NCI-H1694 treated with DMSO at 0.1 percent for 48 hours (cell line): ENCODE data around the gene CDK14.
A peak's percentile ranks its signal among the peaks of the same experiment; 100 is the strongest.

Experiments
- DNase-seq: peaks from one replicate; lab custom pipeline; 2025; lab: John Stamatoyannopoulos, UW

CDK14 gene

DNA sequence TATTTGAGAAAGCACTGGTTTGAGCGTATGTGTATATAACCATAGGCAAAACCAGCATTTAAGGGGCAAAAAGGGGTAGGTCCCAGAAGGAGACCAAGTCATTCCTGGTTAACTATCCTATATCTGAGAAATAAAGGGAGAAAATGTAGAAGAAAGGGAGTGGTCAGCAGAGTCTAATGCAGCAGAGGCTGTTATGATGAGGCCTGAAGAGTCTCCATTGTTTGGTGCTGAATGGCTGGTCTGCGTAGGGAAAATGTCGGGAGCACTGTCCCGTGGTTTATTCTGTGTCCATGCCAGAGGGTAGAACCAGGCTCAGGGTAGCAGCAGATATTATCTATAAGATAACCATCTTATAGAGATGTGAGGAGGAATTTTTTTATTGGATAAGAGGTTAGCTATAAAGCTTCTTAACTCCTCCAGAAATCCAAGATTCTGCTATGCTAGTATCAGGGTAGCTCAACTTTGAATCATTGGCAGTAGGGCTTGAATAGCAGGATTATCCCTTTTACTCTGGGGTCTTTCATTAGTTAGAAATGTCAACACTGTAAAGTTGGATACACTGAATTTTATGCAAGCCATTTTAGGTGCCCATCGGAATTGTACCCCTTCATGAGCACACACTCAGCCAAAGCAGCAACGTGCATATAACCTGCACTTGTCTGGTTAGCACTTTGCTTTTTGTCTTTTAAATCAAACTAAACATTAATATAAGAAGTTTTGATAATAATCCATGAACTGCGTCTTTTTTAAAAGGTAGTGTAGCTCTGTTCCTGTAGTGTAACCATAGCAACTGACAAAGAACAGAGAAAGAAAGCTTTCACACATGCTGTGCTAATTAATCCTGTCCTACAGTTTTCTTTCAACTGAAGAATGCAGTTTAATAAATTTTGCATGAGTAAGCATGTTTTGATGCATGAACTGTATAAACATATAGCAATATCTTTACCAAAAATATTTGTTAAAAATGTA lies 356.1 kb downstream of the CDK14 start:
- peak; percentile 15 for DNase-seq

DNA sequence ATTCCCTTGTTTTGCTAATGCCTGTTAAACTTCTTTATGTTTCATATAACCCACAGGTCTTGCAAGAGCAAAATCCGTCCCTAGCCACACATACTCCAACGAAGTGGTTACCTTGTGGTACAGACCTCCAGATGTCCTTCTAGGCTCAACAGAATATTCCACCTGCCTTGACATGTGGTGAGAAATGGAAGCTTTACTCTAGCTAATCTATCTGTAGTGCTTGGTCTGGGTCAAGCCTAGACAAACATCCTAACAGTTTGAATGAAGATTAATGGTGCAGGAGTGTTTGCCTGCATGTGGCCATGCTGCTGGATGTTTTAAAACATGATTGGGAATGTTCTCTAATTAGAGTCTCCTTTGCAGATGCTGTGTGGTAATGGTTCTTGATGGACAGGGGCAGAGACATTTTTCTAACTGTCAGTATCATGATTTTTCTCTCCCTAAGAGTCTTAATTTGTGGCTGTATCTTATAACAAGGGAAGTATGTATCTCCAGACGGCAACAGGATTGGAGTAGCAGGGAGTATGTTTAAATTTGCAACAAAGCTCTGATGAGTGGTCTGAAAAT lies 359.6 kb downstream of the CDK14 start:
- peak; percentile 97 for DNase-seq

DNA sequence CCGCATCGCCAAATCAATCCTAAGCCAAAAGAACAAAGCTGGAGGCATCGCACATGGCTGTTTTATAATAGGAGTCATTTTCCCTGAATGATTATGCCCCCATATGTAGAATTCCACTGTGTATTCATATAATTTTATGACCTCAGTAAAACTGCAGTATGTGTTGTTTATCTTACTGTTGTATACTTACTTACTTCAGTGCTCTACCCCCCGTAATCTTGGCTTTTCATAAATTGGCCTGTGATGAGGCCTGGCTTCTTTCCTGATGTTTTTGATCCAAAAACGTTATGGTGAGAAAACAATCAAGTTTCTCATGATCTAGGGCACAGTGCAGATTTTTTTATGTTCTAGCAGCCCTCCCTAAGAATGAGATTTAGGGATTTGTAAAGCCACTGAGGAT lies 361.8 kb downstream of the CDK14 start:
- DNase-seq, result no peak

DNA sequence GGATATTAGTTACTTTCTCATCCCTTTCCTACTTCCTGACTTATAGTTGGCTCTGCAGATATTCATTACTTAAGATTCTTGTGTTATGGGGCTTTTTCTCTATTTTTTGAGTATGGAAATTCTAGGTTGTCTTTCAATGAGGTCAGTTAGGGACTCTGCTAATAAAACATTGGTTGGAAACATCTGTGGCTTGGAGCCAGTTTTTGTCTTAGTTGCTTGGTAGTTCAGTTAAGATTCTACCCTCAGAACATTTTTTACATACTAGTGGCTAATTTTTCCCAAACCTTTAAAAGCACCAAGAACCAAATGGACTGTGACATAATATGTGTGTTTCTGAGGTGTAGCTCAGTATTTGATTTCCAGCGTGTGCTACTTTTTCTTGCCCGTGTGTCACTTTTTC lies 362.5 kb downstream of the CDK14 start:
- DNase-seq, result no peak

DNA sequence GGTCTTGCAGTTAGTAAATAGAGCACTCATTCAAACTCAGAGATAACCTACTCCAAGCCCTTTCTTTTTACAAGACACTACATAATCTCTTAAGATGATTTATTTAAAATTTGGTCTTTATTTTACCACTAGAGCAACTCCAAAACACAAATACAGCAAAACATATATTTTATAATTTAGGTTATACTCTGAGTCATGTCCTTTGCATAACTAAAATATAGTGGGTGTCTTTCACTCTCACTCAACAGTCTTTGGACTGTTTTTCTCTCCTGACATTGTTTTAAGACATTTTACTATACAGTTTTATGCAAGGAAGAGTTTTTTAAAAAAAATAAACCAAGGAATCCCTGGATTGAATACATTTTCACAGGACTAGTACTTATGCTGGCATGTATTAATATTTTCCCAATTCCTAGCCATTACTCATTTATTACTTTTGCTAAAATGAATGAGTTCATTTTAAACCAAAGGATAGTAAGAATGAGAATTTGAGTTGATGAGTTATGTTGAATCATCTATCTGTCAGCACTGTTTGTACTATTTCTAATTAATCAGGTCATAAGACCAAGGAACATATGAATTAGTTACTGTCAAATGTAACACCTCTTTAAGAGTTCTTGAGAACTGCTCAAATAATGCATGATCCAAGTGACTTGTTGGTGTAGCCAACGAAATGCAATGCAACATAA lies 365.1 kb downstream of the CDK14 start:
- no peak for DNase-seq

DNA sequence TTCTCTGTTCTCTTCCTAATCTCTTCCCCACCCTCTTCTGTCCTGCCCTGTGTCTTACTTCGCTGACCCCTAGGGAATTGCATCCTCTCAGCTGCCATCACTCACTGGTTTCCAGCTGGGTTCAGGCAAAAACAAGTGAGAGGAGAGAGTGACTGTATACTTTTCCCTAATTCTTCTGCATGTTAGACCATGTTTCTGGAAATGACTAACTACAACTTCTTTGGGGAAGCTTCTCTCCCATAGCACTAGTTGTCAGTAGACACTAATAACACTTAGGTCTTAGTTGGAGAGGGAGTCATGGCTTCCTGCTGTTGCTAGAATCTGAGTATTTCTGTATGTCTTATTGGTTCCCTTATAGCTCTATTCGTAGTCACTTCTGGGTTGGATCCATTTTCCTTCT lies 369.1 kb downstream of the CDK14 start:
- no peak for DNase-seq

DNA sequence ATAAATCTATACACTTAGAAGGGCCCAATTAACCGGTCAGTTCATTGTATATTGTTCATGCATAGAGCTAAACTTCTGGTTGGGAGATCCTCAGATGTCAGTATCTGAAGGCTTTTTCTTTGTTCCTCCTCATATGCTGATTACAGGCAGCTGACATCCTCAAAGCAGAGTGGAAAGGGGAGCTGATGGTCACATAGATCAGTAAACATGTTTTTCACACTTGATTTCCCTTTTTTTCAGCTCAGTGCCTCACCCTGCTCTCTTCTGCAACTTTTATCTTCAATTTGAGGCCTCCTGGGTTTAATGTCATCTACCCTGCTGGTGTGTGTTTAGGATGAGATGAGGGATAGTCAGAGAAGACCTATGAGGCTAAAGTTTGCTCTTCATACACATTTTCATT lies 370.2 kb downstream of the CDK14 start:
- DNase-seq, result no peak

DNA sequence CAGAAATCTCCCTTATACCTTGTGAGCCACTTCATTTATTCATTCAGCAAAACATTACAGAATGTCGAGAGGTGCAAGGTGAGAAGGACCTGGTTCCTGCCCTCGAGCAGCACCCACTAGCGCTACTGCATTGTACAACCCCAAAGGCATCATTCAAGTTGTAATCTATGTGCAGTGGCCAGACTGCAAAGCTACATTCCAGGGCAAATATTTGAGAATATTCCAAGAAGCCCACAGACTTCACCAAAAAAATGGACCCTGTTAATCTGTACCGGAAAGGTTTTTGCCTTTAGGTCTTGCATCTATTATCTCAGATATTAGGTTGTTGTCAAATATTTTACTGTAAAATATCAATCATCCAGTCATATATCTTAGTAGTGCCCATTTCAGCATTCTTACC lies 372.8 kb downstream of the CDK14 start:
- DNase-seq, result no peak

DNA sequence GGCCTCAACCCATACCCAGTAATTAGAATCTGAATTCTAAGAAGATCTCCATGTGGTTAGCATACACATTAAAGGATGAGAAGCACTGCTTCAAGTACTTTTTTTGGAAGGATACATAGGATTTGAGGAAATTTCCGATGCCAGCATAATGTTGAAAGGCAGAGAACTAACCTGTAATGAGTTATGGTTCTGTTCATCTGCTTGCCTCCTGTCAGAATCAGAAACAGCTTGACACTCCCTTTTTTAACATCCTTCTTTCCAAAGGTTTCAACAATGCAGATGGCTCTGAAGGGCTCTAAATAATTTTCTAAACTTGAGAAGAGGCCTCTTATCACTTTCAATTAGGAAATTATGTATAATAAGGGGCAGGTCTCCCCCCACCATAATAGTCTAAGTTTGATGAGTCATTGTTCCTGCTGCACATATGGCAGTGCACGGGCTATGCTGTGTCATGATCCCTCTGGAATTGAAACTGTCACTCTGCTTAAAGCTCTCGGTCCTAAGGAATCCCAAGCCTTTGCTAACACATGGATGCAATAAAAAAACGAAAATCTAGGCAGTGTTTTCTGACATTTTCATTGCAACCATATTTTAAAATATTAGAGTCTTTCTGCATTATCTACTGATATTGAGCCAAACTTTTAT lies 376.9 kb downstream of the CDK14 start:
- DNase-seq, result peak; percentile 75

DNA sequence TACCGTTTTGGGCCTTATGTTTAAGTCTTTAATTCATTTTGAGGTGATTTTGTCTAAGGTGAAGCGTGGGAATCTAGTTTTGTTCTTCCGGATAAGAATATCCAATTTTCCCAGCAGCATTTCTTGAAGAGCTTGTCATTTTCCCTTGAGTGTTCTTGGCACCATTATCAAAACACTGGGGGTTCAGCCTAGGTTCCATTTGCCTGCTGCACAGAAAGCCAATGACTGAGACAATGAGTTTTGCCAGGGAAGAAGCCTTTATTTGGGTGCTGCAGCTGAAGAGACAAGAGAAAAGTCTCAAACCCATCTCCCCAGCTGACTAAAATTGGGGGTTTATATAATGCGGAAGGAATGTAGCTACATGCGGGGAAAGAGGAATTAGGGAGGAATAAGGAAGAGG lies 380.9 kb downstream of the CDK14 start:
- no peak for DNase-seq

DNA sequence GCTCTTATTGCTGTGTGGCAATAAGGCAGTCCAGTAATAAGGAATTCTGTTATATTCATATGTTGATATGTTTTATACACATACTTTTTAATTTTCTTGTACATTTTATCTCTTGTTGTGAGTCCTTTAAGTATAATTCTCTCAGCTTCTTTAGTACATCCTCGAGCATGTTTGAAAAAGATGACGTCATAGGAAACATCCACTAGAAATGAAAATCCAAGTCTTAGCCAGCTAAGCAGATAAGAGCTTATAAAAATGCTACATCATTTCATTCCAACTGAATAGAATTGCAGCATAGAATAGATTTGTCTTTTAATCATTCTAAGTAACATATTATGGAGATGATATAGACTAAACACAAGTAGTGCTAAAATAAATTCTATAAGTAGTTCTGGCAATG lies 384.4 kb downstream of the CDK14 start:
- no peak for DNase-seq

DNA sequence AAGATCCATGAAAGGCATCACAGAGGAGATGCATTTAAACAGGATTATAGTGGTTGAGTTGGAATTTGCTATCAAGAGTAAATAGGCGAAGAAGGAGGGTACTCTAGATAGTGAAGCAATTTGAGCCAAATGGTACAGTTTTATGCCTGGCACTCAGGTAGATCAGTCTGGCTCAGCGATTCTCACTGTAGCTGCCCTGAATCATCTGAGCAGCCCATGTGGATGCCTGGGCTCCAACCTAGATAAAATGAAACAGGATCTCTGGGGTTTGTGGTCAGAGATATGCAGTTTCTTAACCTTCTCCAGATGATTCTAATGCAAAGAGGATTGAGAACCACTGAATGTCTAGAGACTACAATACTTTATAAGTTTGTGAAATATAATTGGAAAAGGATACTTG lies 386.1 kb downstream of the CDK14 start:
- DNase-seq, result no peak

DNA sequence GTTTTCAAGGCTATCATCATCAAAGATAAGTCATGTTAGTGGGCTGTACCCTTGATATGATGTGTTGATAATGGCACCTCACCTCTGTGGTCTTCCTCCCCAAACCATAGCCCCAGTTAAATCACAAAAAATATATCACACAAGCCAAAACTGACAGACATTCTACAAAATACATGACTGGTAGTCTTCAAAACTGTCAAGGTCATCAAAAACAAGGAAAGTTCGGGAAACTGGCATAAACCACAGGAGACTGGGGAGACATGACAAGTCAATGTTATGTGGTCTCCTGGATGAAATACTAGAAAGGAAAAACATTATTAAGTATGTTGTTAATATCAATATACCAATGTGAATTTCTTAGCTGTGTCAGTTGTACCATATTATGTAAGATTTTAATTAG lies 388.6 kb downstream of the CDK14 start:
- no peak for DNase-seq

DNA sequence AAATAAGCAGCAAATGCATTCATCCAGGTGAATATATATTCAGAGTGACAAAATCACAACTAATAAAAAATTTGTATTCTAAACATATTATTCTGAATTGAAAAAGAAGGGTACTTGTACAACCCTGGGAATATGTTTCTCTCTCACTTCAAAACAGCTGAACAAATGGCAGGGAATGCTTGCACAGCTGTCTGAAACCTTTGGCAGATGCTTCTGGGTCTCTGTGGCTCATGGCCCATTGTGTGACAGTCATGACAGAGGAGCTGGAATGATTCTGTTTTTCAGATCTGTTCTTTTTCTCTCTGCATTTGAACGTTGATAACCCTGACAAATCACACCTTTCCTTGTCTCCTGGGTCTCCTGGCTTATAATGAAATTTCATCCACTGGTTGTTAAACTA lies 392.4 kb downstream of the CDK14 start:
- peak; percentile 92 for DNase-seq

DNA sequence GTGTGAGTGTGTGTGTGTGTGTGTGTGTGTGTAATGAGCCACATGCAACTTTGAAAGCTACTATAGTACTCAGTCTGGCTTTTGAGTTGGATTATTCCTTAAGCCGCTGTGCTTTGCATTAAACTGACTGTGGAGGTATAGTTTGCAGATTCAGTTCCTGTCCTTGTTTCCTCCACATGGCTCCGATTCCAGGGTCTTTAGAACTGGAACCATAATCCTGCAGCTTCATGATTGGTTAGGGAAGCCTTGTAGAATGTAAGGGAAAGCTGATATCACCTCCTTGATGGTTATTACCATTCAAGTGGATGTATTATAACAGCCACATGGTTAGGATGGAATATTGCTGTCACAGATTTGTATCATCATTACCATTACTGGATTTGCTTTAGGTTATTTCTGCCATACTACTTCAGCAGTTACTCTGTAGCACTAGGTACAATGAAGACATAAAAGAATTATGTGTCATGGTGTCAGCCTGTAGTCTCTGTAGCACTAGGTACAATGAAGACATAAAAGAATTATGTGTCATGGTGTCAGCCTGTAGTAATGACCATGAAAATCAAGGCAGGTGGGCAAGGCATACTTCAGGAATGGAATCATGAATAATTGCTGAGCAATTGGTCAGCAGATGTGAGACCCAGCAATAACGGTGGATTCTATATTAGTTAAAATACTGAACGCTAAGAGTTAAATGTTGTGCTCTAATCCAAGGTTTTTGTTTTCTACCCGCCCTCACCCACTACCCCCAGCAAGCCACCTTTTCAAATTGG lies 393.1 kb downstream of the CDK14 start:
- no peak for DNase-seq

DNA sequence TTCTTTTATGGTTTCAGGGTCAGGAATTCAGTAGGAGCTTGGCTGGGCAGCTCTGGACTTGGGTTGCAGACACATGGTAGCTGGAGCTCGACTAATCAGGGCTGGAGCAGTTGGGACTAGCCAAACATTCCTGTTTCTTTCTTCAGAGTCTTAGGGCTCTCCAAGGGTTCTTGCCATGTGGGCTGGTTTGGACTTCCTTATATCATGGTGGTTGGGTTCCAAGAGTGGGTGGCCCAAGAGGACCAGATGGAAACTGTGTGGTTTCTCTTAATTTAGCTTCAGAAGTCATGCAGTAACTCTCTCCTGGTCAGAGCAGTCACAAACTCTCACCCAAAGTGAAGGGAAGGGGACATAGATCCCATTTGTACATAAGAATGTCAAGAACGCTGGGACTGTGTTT lies 398.0 kb downstream of the CDK14 start:
- no peak for DNase-seq

DNA sequence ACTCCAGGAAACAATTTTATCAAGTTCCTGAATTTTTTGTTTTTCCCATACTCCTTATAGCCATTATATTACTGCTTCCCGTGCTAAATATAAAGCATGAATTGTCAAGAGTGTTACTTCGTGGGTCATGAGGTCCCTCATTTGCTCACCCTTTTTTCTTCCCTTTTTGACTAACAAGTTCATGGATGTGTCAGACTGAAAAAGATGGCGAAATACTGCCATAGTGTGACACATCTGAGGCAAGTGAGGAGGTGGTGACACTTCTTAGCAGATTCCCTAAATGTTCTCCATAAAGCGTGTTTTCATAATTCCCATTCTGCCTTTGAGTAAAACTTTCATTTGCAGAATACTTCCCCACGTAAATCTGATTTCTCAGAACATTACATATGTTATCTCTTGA lies 398.5 kb downstream of the CDK14 start:
- no peak for DNase-seq

DNA sequence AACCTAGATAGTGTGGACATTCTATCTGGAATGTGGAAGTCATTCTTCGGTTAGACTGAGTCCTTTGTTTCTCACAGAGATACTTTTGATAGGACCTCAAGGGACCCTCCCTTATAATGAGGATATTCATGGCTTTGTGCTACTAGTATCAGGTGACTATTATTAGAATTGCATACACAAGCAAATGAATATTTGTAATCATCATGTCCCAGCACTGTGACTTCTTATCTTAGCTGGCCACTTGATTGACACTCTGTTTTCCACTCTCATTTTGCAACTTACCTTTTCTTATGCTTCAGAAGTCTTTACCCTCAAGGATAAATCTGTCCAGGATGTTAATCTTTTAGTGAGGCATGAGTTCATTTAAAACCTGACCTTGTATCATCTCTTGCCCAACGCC lies 399.9 kb downstream of the CDK14 start:
- DNase-seq, result no peak

DNA sequence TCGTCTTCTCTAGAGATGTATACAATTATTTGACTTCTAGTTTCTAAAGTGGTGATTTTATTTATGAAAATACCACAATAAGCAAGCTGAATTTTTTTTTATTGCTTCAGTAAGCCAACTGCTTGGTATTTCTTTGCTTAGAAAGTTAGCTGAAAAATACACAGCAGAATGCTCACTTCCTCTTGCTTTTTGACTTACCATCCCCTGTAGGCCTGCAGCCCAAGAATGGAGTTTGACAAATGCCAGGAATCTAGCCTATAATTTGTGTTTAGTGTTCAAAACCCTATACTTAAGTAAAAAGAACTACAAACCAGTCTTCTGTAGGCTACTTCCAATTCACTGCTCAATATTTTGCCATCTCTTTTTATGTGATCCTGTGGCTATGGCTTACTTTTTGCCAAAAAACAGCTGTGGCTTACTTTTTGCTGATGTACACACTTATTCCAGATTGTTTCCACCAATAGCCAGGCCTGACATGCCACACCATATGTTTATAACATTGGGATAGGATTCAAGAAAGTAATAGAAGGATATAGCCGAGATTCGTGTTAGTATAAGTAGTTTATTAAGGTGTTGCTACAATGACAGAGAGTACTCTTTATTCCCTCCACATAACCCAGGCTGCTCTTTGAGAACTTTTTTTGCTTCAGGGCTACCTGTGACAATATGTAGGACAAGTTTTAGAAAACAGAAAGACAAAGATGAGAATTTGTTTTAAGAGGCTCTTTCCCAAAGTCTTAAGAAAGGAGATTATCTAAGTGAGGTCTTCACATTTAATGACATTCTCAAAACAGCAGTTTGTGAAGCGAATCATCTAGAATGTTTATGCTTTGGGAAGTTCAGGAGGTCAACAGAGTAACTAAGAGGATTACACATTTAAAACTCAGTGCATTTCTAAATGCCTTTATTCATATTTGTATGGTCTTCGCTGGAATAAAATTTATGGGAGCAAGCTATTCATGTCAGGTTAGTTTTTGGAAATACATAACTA lies 404.2 kb downstream of the CDK14 start:
- DNase-seq, result no peak

DNA sequence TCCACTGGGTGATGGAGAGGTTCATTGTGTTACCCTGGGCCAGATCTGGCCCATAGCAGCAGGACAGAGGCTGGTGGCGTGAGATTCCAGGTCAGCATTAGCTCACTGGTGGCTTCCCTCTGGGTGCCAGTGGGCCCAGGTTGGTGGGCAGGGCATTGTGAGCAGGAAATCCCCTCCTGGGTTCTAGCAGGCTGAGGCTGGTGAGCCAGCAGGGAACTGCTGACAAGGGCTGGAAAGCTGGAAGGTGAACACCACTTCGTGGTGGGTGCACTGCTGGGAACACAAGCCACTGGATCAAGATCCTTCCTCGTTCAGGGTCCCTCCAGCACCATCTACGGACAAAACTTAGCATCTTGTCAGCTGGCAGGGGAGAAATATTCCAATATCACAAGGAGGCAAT lies 408.9 kb downstream of the CDK14 start:
- DNase-seq, result no peak

DNA sequence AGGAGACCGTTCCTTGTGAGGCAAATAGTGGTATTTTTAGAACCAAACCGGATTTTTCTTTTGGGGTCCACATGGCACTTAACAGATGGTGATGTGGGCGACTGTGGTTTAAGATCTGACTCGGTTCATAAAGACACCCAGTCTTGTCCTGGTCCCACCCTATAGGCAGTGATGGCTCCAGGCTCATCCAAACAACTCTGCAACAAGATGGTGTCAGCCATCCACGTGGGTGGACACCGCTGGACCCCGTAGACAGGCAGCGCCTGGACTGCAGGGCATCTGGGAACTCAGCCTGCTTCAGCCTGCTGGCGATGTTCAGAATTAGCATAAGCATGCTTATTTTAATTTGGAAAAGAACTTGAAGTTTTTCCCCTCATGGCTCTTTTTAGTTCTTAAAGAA lies 409.7 kb downstream of the CDK14 start:
- no peak for DNase-seq
